22Rv1 (cell line): Measurements from ENCODE around the gene ADAMTS2.

Experiments
- CTCF ChIP-seq: fragments of 450-650 bp; IDR thresholded peaks from 2 replicates; pipeline ENCODE4 v1.5.1; 2017; ENCODE audit warnings: mild to moderate bottlenecking
- ZFX ChIP-seq: fragments of 450-650 bp; IDR thresholded peaks from 2 replicates; pipeline ENCODE4 v1.6.1; 2017; ENCODE audit warnings: antibody characterized with exemption, borderline replicate concordance

GRCh38 chr5:179313849-179314521, 31.3 kb downstream of the ADAMTS2 start:
- TF ChIP-seq CTCF (no peak), ZFX (no peak)
